Measurements from ENCODE around the gene RNASE7.

The RNASE7 gene

DNA sequence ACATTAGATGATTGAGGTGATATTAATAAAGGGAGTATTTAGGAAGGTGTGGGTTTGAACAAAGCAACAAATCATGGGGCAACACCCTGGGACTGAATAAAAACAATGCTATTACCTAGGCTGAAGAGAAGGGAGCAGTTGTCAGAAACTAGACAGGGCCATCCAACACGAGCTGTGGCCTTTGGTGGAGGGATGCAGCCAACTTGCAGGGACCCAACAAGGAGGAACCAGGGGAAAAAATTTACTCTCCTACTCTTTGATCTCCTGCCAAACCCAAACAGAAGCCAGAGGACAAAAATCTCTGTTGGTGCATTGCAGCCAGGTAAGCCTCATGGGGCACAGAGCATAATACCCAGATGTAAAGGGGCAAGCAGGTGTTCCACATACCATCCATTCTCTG, 31.0 kb upstream of the RNASE7 start:
- Histone ChIP-seq H3K79me2 (ENCODE audit: insufficient read depth, low read length) (no peaks in the 10 kb centered on the region), H3K27ac (ENCODE audit: low read depth, low read length, poor library complexity, severe bottlenecking) (no peak overlapping the region), H2AFZ (ENCODE audit: low read length) (no peak overlapping the region), H3K4me1 (ENCODE audit: insufficient read depth, low read length, severe bottlenecking) (no peaks in the 10 kb centered on the region), H3K9ac (ENCODE audit: low read length) (no peak overlapping the region), H3F3A (ENCODE audit: insufficient read depth, low read length) (no peaks in the 10 kb centered on the region), H3K27me3 (ENCODE audit: insufficient read depth, low read length) (no peaks in the 10 kb centered on the region), H3K4me3 (ENCODE audit: low read depth, low read length, poor library complexity, severe bottlenecking) (no peak overlapping the region), H3K9me3 (ENCODE audit: low read length) (no peaks in the 10 kb centered on the region), H4K20me1 (ENCODE audit: insufficient read depth, low read length) (no peaks in the 10 kb centered on the region), H3K9me2 (ENCODE audit: low read depth, low read length) (no peaks in the 10 kb centered on the region), H3K4me2 (ENCODE audit: low read length) (no peak overlapping the region), H3K36me3 (ENCODE audit: insufficient read depth, low read length) (no peaks in the 10 kb centered on the region)
- no peak for TF ChIP-seq EZH2 (IDR thresholded peaks at IDR 0.05; ENCODE audit: borderline replicate concordance, low read length)
- TF ChIP-seq, protein P1, sequence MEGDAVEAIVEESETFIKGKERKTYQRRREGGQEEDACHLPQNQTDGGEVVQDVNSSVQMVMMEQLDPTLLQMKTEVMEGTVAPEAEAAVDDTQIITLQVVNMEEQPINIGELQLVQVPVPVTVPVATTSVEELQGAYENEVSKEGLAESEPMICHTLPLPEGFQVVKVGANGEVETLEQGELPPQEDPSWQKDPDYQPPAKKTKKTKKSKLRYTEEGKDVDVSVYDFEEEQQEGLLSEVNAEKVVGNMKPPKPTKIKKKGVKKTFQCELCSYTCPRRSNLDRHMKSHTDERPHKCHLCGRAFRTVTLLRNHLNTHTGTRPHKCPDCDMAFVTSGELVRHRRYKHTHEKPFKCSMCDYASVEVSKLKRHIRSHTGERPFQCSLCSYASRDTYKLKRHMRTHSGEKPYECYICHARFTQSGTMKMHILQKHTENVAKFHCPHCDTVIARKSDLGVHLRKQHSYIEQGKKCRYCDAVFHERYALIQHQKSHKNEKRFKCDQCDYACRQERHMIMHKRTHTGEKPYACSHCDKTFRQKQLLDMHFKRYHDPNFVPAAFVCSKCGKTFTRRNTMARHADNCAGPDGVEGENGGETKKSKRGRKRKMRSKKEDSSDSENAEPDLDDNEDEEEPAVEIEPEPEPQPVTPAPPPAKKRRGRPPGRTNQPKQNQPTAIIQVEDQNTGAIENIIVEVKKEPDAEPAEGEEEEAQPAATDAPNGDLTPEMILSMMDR (IDR thresholded peaks at IDR 0.05; ENCODE audit: low read length) = no peak

GRCh38 chr14:21014761-21015190, 27.4 kb upstream of the RNASE7 start:
- TF ChIP-seq EZH2 (IDR thresholded peaks at IDR 0.05; ENCODE audit: borderline replicate concordance, low read length) = no peak
- TF ChIP-seq, protein P1 (IDR thresholded peaks at IDR 0.05; ENCODE audit: low read length) = peak; percentile 94
- no peak overlapping the region for H2AFZ ChIP-seq (ENCODE audit: low read length)
- H3K9ac ChIP-seq (ENCODE audit: low read length) = no peak overlapping the region
- H3K27ac ChIP-seq (ENCODE audit: low read depth, low read length, poor library complexity, severe bottlenecking) = no peak overlapping the region
- H3K9me3 ChIP-seq (ENCODE audit: low read length) = no peaks in the 10 kb centered on the region
- no peaks in the 10 kb centered on the region for H3K9me2 ChIP-seq (ENCODE audit: low read depth, low read length)
- H3K27me3 ChIP-seq (ENCODE audit: insufficient read depth, low read length) = peaks cover 5% of the 10 kb centered on the region; the same call in 1 of the 2 replicates
- H3F3A ChIP-seq (ENCODE audit: insufficient read depth, low read length) = no peaks in the 10 kb centered on the region
- no peaks in the 10 kb centered on the region for H4K20me1 ChIP-seq (ENCODE audit: insufficient read depth, low read length)
- no peak overlapping the region for H3K4me3 ChIP-seq (ENCODE audit: low read depth, low read length, poor library complexity, severe bottlenecking)
- no peaks in the 10 kb centered on the region for H3K4me1 ChIP-seq (ENCODE audit: insufficient read depth, low read length, severe bottlenecking)
- no peak overlapping the region for H3K4me2 ChIP-seq (ENCODE audit: low read length)
- no peaks in the 10 kb centered on the region for H3K36me3 ChIP-seq (ENCODE audit: insufficient read depth, low read length)
- H3K79me2 ChIP-seq (ENCODE audit: insufficient read depth, low read length) = no peaks in the 10 kb centered on the region

DNA sequence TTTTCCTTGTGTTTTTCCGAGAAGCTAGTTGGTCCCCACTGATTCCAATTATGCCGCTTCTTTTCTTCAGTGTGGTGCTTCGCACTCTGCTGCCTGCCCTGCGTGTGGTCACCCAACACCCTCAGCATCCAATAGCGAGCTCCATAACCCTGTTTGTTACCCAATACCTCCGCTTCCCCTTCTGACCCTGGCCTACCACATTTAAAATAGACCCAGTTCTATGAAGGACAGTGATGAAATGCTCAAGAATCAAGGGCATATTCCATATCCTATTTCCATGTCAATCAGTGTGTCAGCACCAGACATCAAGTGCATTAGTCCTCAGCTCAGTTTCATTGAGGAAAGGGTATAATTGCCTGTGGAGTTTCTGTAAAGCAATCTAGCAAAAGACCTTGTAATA, 26.9 kb upstream of the RNASE7 start:
- Histone ChIP-seq H3K4me1 (ENCODE audit: insufficient read depth, low read length, severe bottlenecking) (no peaks in the 10 kb centered on the region), H4K20me1 (ENCODE audit: insufficient read depth, low read length) (no peaks in the 10 kb centered on the region), H3K9me3 (ENCODE audit: low read length) (no peaks in the 10 kb centered on the region), H3K9ac (ENCODE audit: low read length) (no peak overlapping the region), H2AFZ (ENCODE audit: low read length) (no peak overlapping the region), H3F3A (ENCODE audit: insufficient read depth, low read length) (no peaks in the 10 kb centered on the region), H3K4me2 (ENCODE audit: low read length) (no peak overlapping the region), H3K36me3 (ENCODE audit: insufficient read depth, low read length) (no peaks in the 10 kb centered on the region), H3K27me3 (ENCODE audit: insufficient read depth, low read length) (peaks cover 5% of the 10 kb centered on the region; the same call in 1 of the 2 replicates), H3K4me3 (ENCODE audit: low read depth, low read length, poor library complexity, severe bottlenecking) (no peak overlapping the region), H3K9me2 (ENCODE audit: low read depth, low read length) (no peaks in the 10 kb centered on the region), H3K27ac (ENCODE audit: low read depth, low read length, poor library complexity, severe bottlenecking) (no peak overlapping the region), H3K79me2 (ENCODE audit: insufficient read depth, low read length) (no peaks in the 10 kb centered on the region)
- no peak for TF ChIP-seq EZH2 (IDR thresholded peaks at IDR 0.05; ENCODE audit: borderline replicate concordance, low read length)
- TF ChIP-seq, protein P1 (IDR thresholded peaks at IDR 0.05; ENCODE audit: low read length) = no peak
